ENCODE results near the gene CCDC7. TPM values are rescaled to one million over a fixed set of nuclear protein-coding genes. Genes with fewer than 3 reads are reported as not detected.
"Not testable (repeated sequence)": the region's sequence is repeated elsewhere in the genome, so short reads cannot be mapped to it uniquely, and the experiment has no call there.

Gene CCDC7
- total RNA-seq, 2 donors from 2014 or later: 15.7 to 16.7 TPM

DNA sequence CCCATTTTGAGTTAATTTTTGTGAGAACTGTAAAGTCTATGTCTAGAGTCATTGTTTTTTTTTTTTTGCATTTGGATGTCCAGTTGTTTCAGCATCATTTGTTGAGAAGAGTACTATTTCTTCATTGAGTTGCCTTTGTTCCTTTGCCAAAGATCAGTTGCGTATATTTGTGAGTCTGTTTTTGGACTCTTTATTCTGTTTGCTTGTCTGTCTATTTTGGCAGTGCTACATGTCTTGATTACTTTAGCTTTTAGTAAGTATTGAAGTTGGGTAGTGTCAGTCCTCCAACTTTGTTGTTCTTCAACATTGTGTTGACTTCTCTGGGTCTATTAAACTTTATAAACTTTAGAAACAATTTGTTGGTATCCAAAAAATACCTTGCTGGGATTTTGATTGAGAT, 31.6 kb downstream of the CCDC7 start:
- H3K27me3 Mint-ChIP-seq (ENCODE audit: low read depth): no peaks in the 10 kb centered on the region
- H3K27ac Mint-ChIP-seq: no peak overlapping the region
- ATAC-seq (replicated peaks in 1 of 2) (no peak), DNase-seq (no peak)
- peaks cover 14 to 29% of the 10 kb centered on the region in 2 donors for H3K36me3 Mint-ChIP-seq (ENCODE audit: insufficient read depth in 2 of 2)
- H3K4me3 Mint-ChIP-seq: no peak overlapping the region
- H3K4me1 Mint-ChIP-seq (ENCODE audit: low read depth): no peaks in the 10 kb centered on the region
- peaks cover 5 to 6% of the 10 kb centered on the region in 2 donors for H3K9me3 Mint-ChIP-seq

DNA sequence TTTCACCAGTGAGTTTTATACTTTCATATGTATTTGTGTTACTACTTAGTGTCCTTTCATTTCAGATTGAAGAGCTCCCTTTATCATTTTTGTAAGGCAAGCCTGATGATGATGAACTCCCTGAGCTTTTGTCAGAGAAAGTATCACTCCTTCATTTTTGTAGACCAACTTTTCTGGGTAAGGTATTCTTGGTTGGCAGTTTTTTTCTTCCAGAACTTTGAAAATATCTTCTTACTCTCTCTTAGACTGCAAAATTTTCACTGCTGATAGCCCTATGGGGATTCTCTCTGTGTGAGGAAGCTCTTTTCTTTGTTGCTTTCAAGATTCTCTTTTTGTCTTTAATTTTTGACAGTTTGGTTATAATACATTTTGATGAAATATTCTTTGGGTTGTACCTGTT, 35.7 kb downstream of the CCDC7 start:
- Mint-ChIP-seq H3K4me1 (ENCODE audit: low read depth) (no peaks in the 10 kb centered on the region), H3K36me3 (ENCODE audit: insufficient read depth in 2 of 2) (peaks cover 32 to 57% of the 10 kb centered on the region in 2 donors), H3K27ac (no peak overlapping the region), H3K27me3 (ENCODE audit: low read depth) (no peaks in the 10 kb centered on the region), H3K4me3 (no peak overlapping the region), H3K9me3 (peaks cover 6 to 7% of the 10 kb centered on the region in 2 donors)
- no peak for ATAC-seq (replicated peaks in 1 of 2)
- no peak for DNase-seq

DNA sequence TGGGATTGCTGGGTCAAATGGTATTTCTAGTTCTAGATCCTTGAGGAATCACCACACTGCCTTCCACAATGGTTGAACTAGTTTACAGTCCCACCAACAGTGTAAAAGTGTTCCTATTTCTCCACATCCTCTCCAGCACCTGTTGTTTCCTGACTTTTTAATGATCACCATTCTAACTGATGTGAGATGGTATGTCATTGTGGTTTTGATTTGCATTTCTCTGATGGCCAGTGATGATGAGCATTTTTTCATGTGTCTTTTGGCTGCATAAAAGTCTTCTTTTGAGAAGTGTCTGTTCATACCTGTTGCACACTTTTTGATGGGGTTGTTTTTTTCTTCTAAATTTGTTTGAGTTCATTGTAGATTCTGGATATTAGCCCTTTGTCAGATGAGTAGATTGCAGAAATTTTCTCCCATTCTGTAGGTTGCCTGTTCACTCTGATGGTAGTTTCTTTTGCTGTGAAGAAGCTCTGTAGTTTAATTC, 37.1 kb downstream of the CCDC7 start:
- ATAC-seq (replicated peaks in 1 of 2); H3K4me3 Mint-ChIP-seq; H3K4me1 Mint-ChIP-seq (ENCODE audit: low read depth); H3K27me3 Mint-ChIP-seq (ENCODE audit: low read depth); DNase-seq; H3K9me3 Mint-ChIP-seq; H3K27ac Mint-ChIP-seq: not testable (repeated sequence)
- H3K36me3 Mint-ChIP-seq (ENCODE audit: insufficient read depth in 2 of 2): peaks cover 35 to 64% of the 10 kb centered on the region in 2 donors

DNA sequence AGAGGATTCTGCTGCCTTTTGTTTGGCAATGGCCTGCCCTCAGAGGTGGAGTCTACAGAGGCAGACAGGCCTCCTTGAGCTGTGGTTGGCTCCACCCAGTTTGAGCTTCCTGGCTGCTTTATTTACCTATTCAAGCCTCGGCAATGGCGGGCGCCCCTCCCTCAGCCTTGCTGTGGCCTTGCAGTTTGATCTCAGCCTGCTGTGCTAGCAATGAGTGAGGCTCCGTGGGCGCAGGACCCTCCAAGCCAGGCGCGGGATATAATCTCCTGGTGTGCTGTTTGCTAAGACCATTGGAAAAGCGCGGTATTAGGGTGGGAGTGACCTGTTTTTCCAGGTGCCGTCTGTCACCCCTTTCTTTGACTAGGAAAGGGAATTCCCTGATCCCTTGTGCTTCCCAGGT, 42.1 kb downstream of the CCDC7 start:
- not testable (repeated sequence) for H3K27me3 Mint-ChIP-seq (ENCODE audit: low read depth); DNase-seq; ATAC-seq (replicated peaks in 1 of 2); H3K4me1 Mint-ChIP-seq (ENCODE audit: low read depth); H3K4me3 Mint-ChIP-seq; H3K27ac Mint-ChIP-seq; H3K9me3 Mint-ChIP-seq
- peaks cover 34 to 42% of the 10 kb centered on the region in 2 donors for H3K36me3 Mint-ChIP-seq (ENCODE audit: insufficient read depth in 2 of 2)

DNA sequence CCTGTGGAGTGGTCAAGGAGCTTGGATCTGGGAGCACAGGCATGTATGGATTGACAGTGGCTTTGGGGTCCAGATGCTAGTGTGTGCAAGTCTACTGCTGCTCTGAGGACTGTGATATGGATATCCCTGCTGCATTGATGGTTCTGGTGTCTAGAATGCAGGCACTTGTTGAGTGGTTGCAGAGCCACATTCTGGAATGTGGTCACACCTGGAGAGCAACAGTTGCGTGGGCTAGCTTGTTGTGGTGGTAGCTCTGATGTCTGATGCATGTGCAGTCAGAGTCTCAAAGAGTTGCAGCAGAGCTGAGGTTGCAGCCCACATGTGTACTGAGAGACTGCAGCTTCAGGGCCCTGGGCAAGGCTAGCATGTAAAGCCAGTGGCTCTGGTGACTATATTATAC, 43.2 kb downstream of the CCDC7 start:
- ATAC-seq (replicated peaks in 1 of 2): no peak
- Mint-ChIP-seq H3K4me1 (ENCODE audit: low read depth) (no peaks in the 10 kb centered on the region), H3K27ac (no peak overlapping the region), H3K9me3 (peaks cover 2 to 6% of the 10 kb centered on the region in 2 donors), H3K36me3 (ENCODE audit: insufficient read depth in 2 of 2) (peaks cover 27 to 33% of the 10 kb centered on the region in 2 donors), H3K27me3 (ENCODE audit: low read depth) (no peaks in the 10 kb centered on the region), H3K4me3 (no peak overlapping the region)
- DNase-seq: no peak

- no peak for DNase-seq
- H3K4me1 Mint-ChIP-seq (ENCODE audit: low read depth): no peaks in the 10 kb centered on the region
- no peak overlapping the region for H3K4me3 Mint-ChIP-seq
- peaks cover 24 to 27% of the 10 kb centered on the region in 2 donors for H3K36me3 Mint-ChIP-seq (ENCODE audit: insufficient read depth in 2 of 2)
- no peak overlapping the region for H3K27ac Mint-ChIP-seq
- H3K9me3 Mint-ChIP-seq: peaks cover 4 to 6% of the 10 kb centered on the region in 2 donors
- no peaks in the 10 kb centered on the region for H3K27me3 Mint-ChIP-seq (ENCODE audit: low read depth)
- ATAC-seq (replicated peaks in 1 of 2): no peak
These were observed 44.0 kb downstream of the CCDC7 start for GRCh38 chr10:32489901-32490300.

DNA sequence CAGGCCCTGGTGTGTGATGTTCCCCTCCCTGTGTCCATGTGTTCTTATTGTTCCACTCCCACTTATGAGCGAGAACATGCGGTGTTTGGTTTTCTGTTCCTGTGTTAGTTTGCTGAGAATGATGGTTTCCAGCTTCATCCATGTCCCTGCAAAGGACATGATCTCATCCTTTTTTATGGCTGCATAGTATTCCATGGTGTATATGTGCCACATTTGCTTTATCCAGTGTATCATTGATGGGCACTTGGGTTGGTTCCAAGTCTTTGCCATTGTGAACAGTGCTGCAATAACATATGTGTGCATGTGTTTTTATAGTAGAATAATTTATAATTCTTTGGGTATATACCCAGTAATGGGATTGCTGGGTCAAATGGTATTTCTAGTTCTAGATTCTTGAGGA, 48.6 kb downstream of the CCDC7 start:
- not testable (repeated sequence) for H3K4me1 Mint-ChIP-seq (ENCODE audit: low read depth); H3K27ac Mint-ChIP-seq; H3K9me3 Mint-ChIP-seq; H3K27me3 Mint-ChIP-seq (ENCODE audit: low read depth); DNase-seq; H3K4me3 Mint-ChIP-seq; ATAC-seq (replicated peaks in 1 of 2)
- H3K36me3 Mint-ChIP-seq (ENCODE audit: insufficient read depth in 2 of 2): peaks cover 8 to 19% of the 10 kb centered on the region in 2 donors

DNA sequence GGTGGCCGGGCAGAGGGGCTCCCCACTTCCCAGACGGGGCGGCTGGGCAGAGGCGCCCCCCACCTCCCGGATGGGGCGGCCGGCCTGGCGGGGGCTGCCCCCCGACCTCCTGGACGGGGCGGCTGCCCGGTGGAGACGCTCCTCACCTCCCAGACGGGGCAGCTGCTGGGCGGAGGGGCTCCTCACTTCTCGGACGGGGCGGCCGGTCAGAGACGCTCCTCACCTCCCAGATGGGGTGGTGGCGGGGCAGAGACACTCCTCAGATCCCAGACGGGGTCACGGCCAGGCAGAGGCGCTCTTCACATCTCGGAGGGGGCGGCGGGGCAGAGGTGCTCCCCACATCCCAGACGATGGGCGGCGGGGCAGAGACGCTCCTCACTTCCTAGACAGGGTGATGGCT, 54.2 kb downstream of the CCDC7 start:
- not testable (repeated sequence) for DNase-seq; H3K4me3 Mint-ChIP-seq; H3K27ac Mint-ChIP-seq; H3K4me1 Mint-ChIP-seq (ENCODE audit: low read depth); H3K27me3 Mint-ChIP-seq (ENCODE audit: low read depth); H3K9me3 Mint-ChIP-seq; ATAC-seq (replicated peaks in 1 of 2)
- H3K36me3 Mint-ChIP-seq (ENCODE audit: insufficient read depth in 2 of 2): peaks cover 7 to 31% of the 10 kb centered on the region in 2 donors

- Mint-ChIP-seq H3K4me1 (ENCODE audit: low read depth) (peaks cover 5% of the 10 kb centered on the region), H3K27ac (no peak overlapping the region), H3K9me3 (peaks cover 5 to 9% of the 10 kb centered on the region in 2 donors), H3K27me3 (ENCODE audit: low read depth) (no peaks in the 10 kb centered on the region), H3K36me3 (ENCODE audit: insufficient read depth in 2 of 2) (peaks cover 7 to 24% of the 10 kb centered on the region in 2 donors), H3K4me3 (no peak overlapping the region)
- ATAC-seq (replicated peaks in 1 of 2): no peak
- no peak for DNase-seq
These were observed 56.0 kb downstream of the CCDC7 start for GRCh38 chr10:32501906-32502305.

DNA sequence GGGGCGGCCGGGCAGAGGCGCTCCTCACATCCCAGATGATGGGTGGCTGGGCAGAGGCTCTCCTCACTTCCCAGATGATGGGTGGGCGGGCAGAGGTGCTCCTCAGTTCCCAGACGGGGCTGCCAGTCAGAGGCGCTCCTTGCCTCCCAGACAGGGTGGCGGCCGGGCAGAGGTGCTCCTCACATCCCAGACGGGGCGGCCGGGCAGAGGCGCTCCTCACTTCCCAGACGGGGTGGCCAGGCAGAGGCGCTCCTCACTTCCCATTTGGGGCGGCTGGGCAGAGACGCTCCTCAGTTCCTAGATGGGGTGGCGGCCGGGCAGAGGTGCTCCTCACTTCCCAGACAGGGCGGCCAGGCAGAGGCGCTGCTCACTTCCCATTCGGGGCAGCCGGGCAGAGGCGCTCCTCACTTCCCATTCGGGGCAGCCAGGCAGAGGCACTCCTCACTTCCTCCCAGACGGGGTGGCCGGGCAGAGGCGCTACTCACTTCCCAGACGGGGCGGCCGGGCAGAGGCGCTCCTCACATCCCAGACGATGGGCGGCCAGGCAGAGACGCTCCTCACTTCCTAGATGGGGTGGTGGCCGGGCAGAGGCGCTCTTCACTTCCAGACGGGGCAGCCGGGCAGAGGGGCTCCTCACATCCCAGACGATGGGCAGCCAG, 60.0 kb downstream of the CCDC7 start:
- not testable (repeated sequence) for H3K27ac Mint-ChIP-seq; ATAC-seq (replicated peaks in 1 of 2); H3K27me3 Mint-ChIP-seq (ENCODE audit: low read depth); DNase-seq; H3K4me1 Mint-ChIP-seq (ENCODE audit: low read depth); H3K9me3 Mint-ChIP-seq; H3K4me3 Mint-ChIP-seq
- peaks cover 4 to 17% of the 10 kb centered on the region in 2 donors for H3K36me3 Mint-ChIP-seq (ENCODE audit: insufficient read depth in 2 of 2)

DNA sequence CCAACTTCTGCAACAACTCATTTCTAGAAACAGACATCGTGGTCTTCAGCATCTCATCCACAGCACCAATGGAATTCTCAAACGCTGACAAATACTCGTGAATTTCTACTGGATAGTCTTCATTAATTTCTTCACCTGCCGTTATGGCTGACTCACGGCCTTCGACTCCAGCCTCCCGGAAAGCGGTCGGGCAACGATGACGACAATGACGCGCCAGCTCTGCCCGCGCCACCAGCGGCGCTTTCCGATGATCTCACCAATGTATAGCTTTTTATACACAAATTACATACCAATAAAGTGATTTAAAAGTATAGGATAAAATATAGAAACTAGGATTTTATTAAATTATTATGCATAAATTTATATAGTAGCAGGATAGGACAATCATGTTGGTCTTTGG, 65.7 kb downstream of the CCDC7 start:
- H3K27ac Mint-ChIP-seq: no peak overlapping the region
- H3K9me3 Mint-ChIP-seq: peaks cover 0 to 2% of the 10 kb centered on the region in 2 donors
- DNase-seq (no peak), ATAC-seq (replicated peaks in 1 of 2) (no peak)
- no peaks in the 10 kb centered on the region for H3K27me3 Mint-ChIP-seq (ENCODE audit: low read depth)
- H3K36me3 Mint-ChIP-seq (ENCODE audit: insufficient read depth in 2 of 2): peaks cover 4% of the 10 kb centered on the region in 2 donors
- H3K4me1 Mint-ChIP-seq (ENCODE audit: low read depth): no peaks in the 10 kb centered on the region
- H3K4me3 Mint-ChIP-seq: no peak overlapping the region

DNA sequence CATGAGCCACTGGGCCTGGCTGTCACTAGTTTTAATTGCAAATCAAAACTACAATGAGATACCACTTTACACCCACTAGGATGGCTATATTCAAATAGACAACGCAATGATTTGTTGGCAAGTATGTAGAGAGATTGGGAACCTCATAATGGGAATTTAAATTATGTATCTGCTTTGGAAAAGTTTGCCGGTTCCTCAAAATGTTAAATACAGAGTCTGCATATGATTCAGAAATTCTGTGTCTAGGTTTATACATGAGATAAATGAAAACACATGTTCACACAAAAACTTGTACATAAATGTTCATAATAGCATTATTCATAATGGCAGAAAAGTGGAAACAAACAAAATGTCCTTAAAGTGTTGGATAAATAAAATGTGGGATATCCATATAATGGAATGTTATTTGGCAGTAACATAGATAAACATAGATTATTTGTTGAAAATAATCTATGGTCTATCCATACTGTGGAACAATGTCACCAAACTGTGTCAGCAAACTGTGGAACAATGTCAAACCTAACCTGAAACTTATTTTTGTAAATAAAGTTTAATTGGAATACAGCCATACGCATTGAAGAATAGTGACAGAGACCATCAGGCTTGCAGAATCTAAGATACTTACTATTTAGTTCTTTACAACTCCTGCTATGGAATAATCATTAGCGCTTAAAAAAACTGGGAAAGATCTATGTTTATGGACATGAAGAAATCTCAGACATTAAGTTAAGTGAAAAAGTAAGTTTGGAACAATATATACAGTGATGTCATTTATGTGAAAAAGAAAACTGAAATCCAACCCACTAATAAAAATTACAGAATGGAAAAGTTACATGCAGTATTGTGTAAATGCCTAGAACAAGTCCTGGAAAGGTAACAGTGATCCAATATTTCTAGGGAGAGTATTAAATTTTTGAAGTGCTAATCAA, 70.9 kb downstream of the CCDC7 start:
- Mint-ChIP-seq H3K36me3 (ENCODE audit: insufficient read depth in 2 of 2) (peaks cover 4 to 6% of the 10 kb centered on the region in 2 donors), H3K27ac (no peak overlapping the region), H3K27me3 (ENCODE audit: low read depth) (no peaks in the 10 kb centered on the region), H3K4me3 (no peak overlapping the region), H3K4me1 (ENCODE audit: low read depth) (no peaks in the 10 kb centered on the region), H3K9me3 (peaks cover 3 to 7% of the 10 kb centered on the region in 2 donors)
- DNase-seq (no peak), ATAC-seq (replicated peaks in 1 of 2) (no peak)

GRCh38 chr10:32530231-32530630, 84.3 kb downstream of the CCDC7 start:
- peaks cover 7 to 13% of the 10 kb centered on the region in 2 donors for H3K9me3 Mint-ChIP-seq
- no peaks in the 10 kb centered on the region for H3K4me1 Mint-ChIP-seq (ENCODE audit: low read depth)
- DNase-seq (no peak), ATAC-seq (replicated peaks in 1 of 2) (no peak)
- no peaks in the 10 kb centered on the region for H3K27me3 Mint-ChIP-seq (ENCODE audit: low read depth)
- H3K36me3 Mint-ChIP-seq (ENCODE audit: insufficient read depth in 2 of 2): peaks cover 7 to 11% of the 10 kb centered on the region in 2 donors
- H3K27ac Mint-ChIP-seq: no peak overlapping the region
- no peak overlapping the region for H3K4me3 Mint-ChIP-seq

Measured in activated T-cell treated with anti-CD3 and anti-CD28 coated beads, Interleukin-2, amount 50 U/mL, for 72 hours (primary cell).